H1 (cell line): Measurements from ENCODE around the gene CHN2.
A peak's percentile ranks its signal among the peaks of the same experiment; 100 is the strongest.

Experiments used
- BCL11A ChIP-seq, 2 experiments: IDR thresholded peaks; one replicate each; pipeline ENCODE4 v1.6.1; 2011; ENCODE audit warnings: low read depth in 2 of 2, low read length in 2 of 2, mild to moderate bottlenecking in 2 of 2
- CBX5 ChIP-seq: fragments of 300-800, 300-1000 bp; sonication (generic); IDR thresholded peaks from 2 replicates; pipeline ENCODE4 v1.7.1; 2016; ENCODE audit warnings: antibody characterized with exemption, low read length, low read depth
- CREB1 ChIP-seq: IDR thresholded peaks from 2 replicates; pipeline ENCODE4 v1.6.1; 2012; ENCODE audit warnings: inconsistent platforms
- CTCF ChIP-seq, 3 experiments: IDR thresholded peaks; 1 replicate in 2 of 3; 2 replicates in 1 of 3; pipeline versions ENCODE4 v1.5.1 to v1.6.1; 2011; ENCODE audit warnings: low read length in 3 of 3, mild to moderate bottlenecking in 3 of 3, inconsistent platforms in 2 of 3, low read depth in 1 of 3, moderate library complexity in 1 of 3; ENCODE audit not compliant: insufficient read depth in 1 of 3; ENCODE audit errors: control extremely low read depth in 1 of 3
- EZH2 ChIP-seq: fragments of 200-600 bp; sonication (generic); IDR thresholded peaks from 2 replicates; pipeline ENCODE4 v1.7.1; 2012; ENCODE audit warnings: low read depth, mild to moderate bottlenecking, moderate library complexity, low read length, inconsistent platforms; ENCODE audit not compliant: severe bottlenecking
- GTF2F1 ChIP-seq: IDR thresholded peaks from 2 replicates; pipeline ENCODE4 v1.6.1; 2012; ENCODE audit warnings: low read depth, low read length, improper control_type of control experiment, borderline replicate concordance
- JUN ChIP-seq: IDR thresholded peaks from 2 replicates; pipeline ENCODE4 v1.6.1; 2011; ENCODE audit warnings: low read depth, mild to moderate bottlenecking, improper control_type of control experiment, low read length
- RAD21 ChIP-seq, 2 experiments: IDR thresholded peaks in 1 of 2; conservative IDR thresholded peaks in 1 of 2; 2 replicates each; pipeline ENCODE4 v1.6.1; 2011; ENCODE audit warnings: low read depth in 2 of 2, low read length in 2 of 2, improper control_type of control experiment in 1 of 2, inconsistent platforms in 1 of 2, mild to moderate bottlenecking in 1 of 2, moderate library complexity in 1 of 2
- RFX5 ChIP-seq: IDR thresholded peaks from 2 replicates; pipeline ENCODE4 v1.6.1; 2011; ENCODE audit warnings: low read depth, low read length, improper control_type of control experiment, borderline replicate concordance
- TBP ChIP-seq: IDR thresholded peaks from 2 replicates; pipeline ENCODE4 v1.6.1; 2011; ENCODE audit warnings: low read depth, low read length, improper control_type of control experiment

- TF ChIP-seq TBP (no peak), CBX5 (no peak), BCL11A (IDR thresholded peaks at IDR 0.05; ENCODE audit: low read depth in 2 of 2, low read length in 2 of 2) (no peak), EZH2 (no peak), CTCF (IDR thresholded peaks at IDR 0.05; ENCODE audit: control extremely low read depth in 1 of 3, insufficient read depth in 1 of 3, low read depth in 1 of 3, low read length in 3 of 3) (peak in 2 of 3 experiments; percentile 75 to 87; a peak in 3 of 4 replicates), RAD21 (IDR thresholded peaks at IDR 0.05 in 1 of 2, conservative IDR thresholded peaks at IDR 0.05 in 1 of 2; ENCODE audit: low read depth in 2 of 2, low read length in 2 of 2) (peak; percentile 96 to 98), RFX5 (no peak), CREB1 (no peak), GTF2F1 (no peak), JUN (no peak)
Observed at GRCh38 chr7:29408841-29409243, 214.3 kb downstream of the CHN2 start.
